GM21723 (cell line): ENCODE data around the gene LMBR1L.

Experiments
- ATAC-seq: cut with Tn5 transposase; IDR thresholded peaks from one replicate; pipeline ENCODE4 v1.9.1; 2021; ENCODE audit warnings: mild to moderate bottlenecking, moderate library complexity; ENCODE audit not compliant: unreplicated experiment

The LMBR1L gene

GRCh38 chr12:49054524-49054923, 56.1 kb downstream of the LMBR1L start:
- no peak for ATAC-seq

- ATAC-seq = no peak
Measured at GRCh38 chr12:49054096-49054495, 56.6 kb downstream of the LMBR1L start.

- no peak for ATAC-seq
Measured at GRCh38 chr12:49052451-49053208, 58.0 kb downstream of the LMBR1L start.

GRCh38 chr12:49051777-49052438, 58.7 kb downstream of the LMBR1L start:
- ATAC-seq = no peak

- no peak for ATAC-seq
Measured at GRCh38 chr12:49051373-49051764, 59.3 kb downstream of the LMBR1L start.

GRCh38 chr12:49050507-49051372, 59.9 kb downstream of the LMBR1L start:
- ATAC-seq = no peak

- no peak for ATAC-seq
Measured at GRCh38 chr12:49049566-49050224, 61.0 kb downstream of the LMBR1L start.

- ATAC-seq = no peak
Measured at GRCh38 chr12:49048953-49049352, 61.7 kb downstream of the LMBR1L start.
